RWPE1 (cell line): Measurements from ENCODE around the gene TNS1.

Experiments used
- CTCF ChIA-PET: fragments of 350-600 bp; sonication (Branson Sonifier 250); formaldehyde crosslinking; extraction: SDS; loops from one replicate; lab custom pipeline; 2021; lab: Yijun Ruan, JAX
- POLR2A ChIA-PET: fragments of 400-600 bp; formaldehyde crosslinking; extraction: SDS; loops from one replicate; lab custom pipeline; 2020; ENCODE audit warnings: antibody characterized with exemption; ENCODE audit not compliant: low non-redundant PET; lab: Yijun Ruan, JAX
- DNase-seq: peaks from one replicate; pipeline ENCODE4 v3.0.0; 2012; ENCODE audit warnings: low spot score
- H3K27ac ChIP-seq: fragments of 450-650 bp; 2 replicates; pipeline ENCODE4 v1.5.1; 2017
- CTCF ChIP-seq: fragments of 450-650 bp; conservative IDR thresholded peaks from 2 replicates; pipeline ENCODE4 v1.5.1; 2017; ENCODE audit warnings: low read depth, mild to moderate bottlenecking

TNS1 gene

GRCh38 chr2:217932803-217933616 lies 69.8 kb downstream of the TNS1 start:
- H3K27ac ChIP-seq: peak overlapping the region; percentile 94
- TF ChIP-seq CTCF: no peak
- ChIA-PET POLR2A (interaction anchor here (0.6 kb wide), 1 partner anchor 100 kb away, joined by 3 read pairs; no protein-coding TSS in a partner anchor), CTCF (interaction anchor here (0.6 to 0.8 kb wide), 2 partner anchors 33 to 46 kb away, joined by 3 read pairs; no protein-coding TSS in a partner anchor)
- no peak for DNase-seq

GRCh38 chr2:217931846-217932560 lies 70.8 kb downstream of the TNS1 start:
- CTCF ChIA-PET: interaction anchor here (0.8 kb wide), 1 partner anchor 45 kb away, joined by 3 read pairs; no protein-coding TSS in a partner anchor
- POLR2A ChIA-PET: no interaction called here
- DNase-seq: no peak
- no peak overlapping the region for H3K27ac ChIP-seq
- no peak for TF ChIP-seq CTCF

GRCh38 chr2:217930761-217931563 lies 71.8 kb downstream of the TNS1 start:
- no peak for DNase-seq
- TF ChIP-seq CTCF: no peak
- POLR2A ChIA-PET: no interaction called here
- CTCF ChIA-PET: interaction anchor here (0.6 kb wide), 1 partner anchor 23 kb away, joined by 3 read pairs; no protein-coding TSS in a partner anchor
- H3K27ac ChIP-seq: peak overlapping the region; percentile 93

- POLR2A ChIA-PET: no interaction called here
Observed at GRCh38 chr2:217929757-217930707, 72.8 kb downstream of the TNS1 start.

GRCh38 chr2:217929272-217929671 lies 73.5 kb downstream of the TNS1 start:
- DNase-seq: no peak
- ChIA-PET POLR2A (no interaction called here), CTCF (no interaction called here)
- H3K27ac ChIP-seq: peak overlapping the region; percentile 93
- no peak for TF ChIP-seq CTCF

More at GRCh38 chr2:217929757-217930707, 72.8 kb downstream of the TNS1 start:
- DNase-seq: no peak
- CTCF ChIA-PET: interaction anchor here (1.0 kb wide), 1 partner anchor 44 kb away, joined by 4 read pairs; no protein-coding TSS in a partner anchor
- H3K27ac ChIP-seq: peak overlapping the region; percentile 93
- TF ChIP-seq CTCF: no peak
